Measurements from ENCODE around the gene ARHGEF10L. TPM values are rescaled to one million over a fixed set of nuclear protein-coding genes. Genes with fewer than 3 reads are reported as not detected.

Gene ARHGEF10L
- total RNA-seq, 2 experiments from 2014 or later: not detected

DNA sequence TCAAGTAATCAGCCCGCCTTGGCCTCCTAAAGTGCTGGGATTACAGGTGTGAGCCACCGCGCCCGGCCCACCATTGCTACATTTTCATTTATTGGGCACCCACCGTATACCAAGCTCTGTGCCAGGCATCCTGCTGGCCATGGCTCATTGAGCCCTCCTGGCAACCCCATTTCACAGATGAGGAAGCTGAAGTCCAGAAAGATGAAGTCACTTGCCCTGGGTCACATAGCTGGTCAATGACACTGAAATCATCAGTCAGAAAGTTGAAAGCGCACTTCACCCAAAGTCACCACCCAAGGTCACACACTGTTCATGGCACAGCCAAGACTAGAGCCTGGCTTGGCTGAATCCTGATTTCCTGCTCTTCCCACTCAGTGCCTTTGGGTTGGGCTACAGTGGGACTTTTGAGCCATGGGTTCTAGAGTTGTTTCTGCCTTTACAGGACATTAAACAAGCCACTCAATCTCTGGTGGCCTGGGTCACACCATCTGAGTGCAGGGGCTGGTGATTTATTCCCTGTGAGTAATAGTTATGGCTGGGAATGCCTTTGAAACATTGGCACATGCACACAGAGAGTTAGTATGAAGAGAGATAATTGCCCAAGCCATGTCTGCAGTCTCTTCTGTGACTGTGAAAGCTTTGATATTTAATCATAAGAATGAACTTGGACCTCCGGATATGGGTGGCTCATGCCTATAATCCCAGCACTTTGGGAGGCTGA, 16.0 kb upstream of the ARHGEF10L start:
- POLR2A ChIA-PET: no interaction called here
- Mint-ChIP-seq H3K9me3 (ENCODE audit: low read depth) (no peaks in the 10 kb centered on the region), H3K36me3 (ENCODE audit: low read depth) (no peaks in the 10 kb centered on the region), H3K4me3 (no peak overlapping the region), H3K4me1 (no peaks in the 10 kb centered on the region), H3K27ac (no peak overlapping the region), H3K27me3 (peaks cover 26% of the 10 kb centered on the region)
- ATAC-seq (no peak), DNase-seq (no peak)
- intact Hi-C loops (cut with DNase I, micrococcal nuclease): no loop called here
- CTCF ChIA-PET: no interaction called here

DNA sequence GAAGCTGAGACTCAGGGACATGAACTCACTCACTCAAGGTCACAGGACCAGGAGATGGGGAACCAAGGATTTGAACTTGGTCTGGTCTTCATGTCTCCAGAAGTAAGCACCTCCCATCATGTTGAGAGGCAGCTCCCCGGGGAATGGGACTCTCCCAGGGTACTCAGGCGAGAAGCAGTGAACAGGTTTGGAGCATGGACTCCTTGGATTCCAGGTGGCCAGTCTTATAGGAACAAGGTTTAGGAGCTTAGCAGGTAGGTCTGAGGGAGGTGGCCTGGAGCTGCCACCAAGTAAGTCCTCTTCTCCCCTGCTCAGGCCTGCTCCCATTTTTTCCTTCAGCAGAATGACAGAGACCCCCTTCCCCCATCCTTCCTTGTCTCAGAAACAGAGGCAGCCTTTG, 14.9 kb upstream of the ARHGEF10L start:
- DNase-seq (no peak), ATAC-seq (no peak)
- CTCF ChIA-PET: no interaction called here
- H3K27me3 Mint-ChIP-seq: peaks cover 29% of the 10 kb centered on the region
- no peaks in the 10 kb centered on the region for H3K9me3 Mint-ChIP-seq (ENCODE audit: low read depth)
- no peak overlapping the region for H3K27ac Mint-ChIP-seq
- POLR2A ChIA-PET: no interaction called here
- intact Hi-C loops (cut with DNase I, micrococcal nuclease): no loop called here
- no peaks in the 10 kb centered on the region for H3K36me3 Mint-ChIP-seq (ENCODE audit: low read depth)
- H3K4me1 Mint-ChIP-seq: no peaks in the 10 kb centered on the region
- H3K4me3 Mint-ChIP-seq: no peak overlapping the region

DNA sequence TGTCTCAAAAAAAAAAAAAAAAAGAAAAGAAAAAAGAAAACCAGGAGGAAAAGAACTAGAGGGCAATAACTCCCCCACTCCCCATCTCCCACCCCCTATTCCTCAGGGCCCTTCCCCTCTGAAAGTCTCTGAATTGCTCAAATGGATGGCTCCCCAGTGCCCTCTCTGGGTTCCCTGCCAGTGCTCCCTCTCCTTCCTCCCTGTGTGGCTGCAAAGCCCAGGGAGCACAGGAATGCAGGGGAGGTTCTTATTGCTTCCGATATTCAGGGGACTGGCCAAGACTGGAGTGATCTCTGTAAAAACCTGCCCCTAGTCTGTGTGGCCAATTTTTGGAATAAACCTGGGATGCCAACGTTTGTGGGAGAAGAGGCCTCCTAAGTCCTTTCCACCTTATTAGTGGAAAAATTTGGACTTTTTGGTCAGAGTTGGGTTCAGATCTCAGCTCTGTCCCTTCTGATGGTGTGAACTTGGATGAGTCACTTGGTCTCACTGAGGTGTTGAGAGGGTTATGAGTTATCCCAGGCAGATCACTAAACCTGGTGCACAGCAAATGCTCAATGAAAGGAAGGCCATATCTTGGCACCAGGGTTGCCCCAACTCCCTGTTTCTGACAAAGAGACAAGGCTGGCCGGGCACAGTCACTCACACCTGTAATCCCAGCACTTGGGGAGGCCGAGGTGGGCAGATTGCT, 13.4 kb upstream of the ARHGEF10L start:
- Mint-ChIP-seq H3K9me3 (ENCODE audit: low read depth) (no peaks in the 10 kb centered on the region), H3K27me3 (peaks cover 23% of the 10 kb centered on the region), H3K4me1 (no peaks in the 10 kb centered on the region), H3K4me3 (no peak overlapping the region), H3K36me3 (ENCODE audit: low read depth) (no peaks in the 10 kb centered on the region), H3K27ac (no peak overlapping the region)
- ATAC-seq: no peak
- DNase-seq: no peak
- CTCF ChIA-PET: no interaction called here
- POLR2A ChIA-PET: no interaction called here
- intact Hi-C loops (cut with DNase I, micrococcal nuclease): no loop called here

DNA sequence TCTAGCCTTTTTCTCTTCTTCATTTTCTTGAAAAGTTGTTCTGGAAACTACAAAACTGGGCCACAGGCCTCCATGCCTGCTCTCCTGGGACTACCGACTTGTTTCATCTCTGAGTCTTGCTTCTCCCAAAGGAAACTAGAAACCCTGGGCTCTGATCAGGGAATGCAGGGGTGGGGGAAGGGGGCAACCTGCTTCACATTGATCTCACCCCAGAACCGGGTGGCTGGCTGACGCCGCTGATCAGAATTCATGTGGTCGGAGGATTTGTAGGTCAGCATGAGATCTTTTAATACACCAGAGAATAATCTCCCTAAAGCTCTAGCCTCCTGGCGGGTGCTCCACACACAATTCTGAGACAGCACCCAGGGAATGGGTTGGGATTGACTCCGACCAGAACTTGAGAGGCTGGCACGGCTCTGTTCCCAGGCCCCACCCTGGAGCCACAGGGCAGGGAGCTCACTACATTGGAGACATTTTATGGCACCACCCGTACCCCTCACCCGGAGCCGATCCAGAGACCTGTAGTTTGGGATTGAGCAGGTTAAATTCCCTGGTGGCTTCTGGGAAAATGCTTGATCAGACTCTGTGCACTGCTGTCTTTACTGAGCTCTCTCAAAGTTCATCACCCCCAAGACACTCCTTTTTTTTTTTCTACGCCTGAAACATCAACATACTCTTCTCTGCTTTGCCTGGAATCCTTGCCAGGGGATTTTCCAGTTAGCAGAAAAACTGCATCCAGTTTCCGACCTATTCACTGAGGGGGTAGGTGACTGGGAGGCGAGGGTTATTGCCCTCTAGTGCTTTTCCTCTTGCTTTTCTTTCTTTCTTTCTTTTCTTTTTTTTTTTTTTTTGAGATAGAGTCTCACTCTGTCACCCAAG, 12.2 kb upstream of the ARHGEF10L start:
- DNase-seq: no peak
- Mint-ChIP-seq H3K9me3 (ENCODE audit: low read depth) (no peaks in the 10 kb centered on the region), H3K27me3 (peaks cover 19% of the 10 kb centered on the region), H3K4me1 (no peaks in the 10 kb centered on the region), H3K4me3 (no peak overlapping the region), H3K36me3 (ENCODE audit: low read depth) (no peaks in the 10 kb centered on the region), H3K27ac (no peak overlapping the region)
- POLR2A ChIA-PET: no interaction called here
- intact Hi-C loops (cut with DNase I, micrococcal nuclease): no loop called here
- no peak for ATAC-seq
- CTCF ChIA-PET: no interaction called here

DNA sequence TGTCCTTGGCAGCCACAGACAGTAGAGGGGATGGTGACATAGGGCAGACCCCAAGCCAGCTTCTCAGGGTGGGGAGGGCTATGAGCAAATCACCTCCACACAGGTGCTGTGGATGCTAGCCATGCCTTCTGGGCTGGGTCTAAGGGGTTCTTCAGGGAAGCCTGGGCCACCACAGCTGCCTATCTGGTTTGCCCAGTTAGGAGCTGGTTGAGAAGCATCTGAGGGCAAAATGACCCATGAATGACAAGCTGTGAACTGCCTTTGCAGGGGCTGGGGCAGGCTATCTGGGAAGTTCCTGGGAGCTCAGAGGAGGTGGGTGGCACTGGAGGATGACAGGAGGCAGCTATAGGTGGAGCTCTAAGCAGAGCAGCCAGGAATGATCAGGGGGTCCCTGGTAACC, 10.1 kb upstream of the ARHGEF10L start:
- no peak overlapping the region for H3K4me3 Mint-ChIP-seq
- intact Hi-C loops (cut with DNase I, micrococcal nuclease): no loop called here

DNA sequence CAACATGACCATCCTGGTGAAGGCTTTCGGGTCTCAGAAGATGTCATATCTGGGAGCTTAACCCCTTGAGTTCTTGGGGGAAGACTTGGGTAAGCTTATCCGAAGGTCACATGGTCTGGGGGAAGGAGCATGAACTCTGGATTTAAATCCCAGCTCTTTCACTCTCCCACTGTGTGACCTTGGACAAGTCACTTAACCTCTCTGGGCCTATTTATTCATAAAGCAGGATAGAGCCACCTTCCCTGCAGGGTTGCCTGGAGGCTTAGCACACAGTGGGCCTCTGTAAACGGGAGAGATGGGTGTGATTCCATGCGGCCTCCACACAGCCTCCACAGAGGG, 8.2 kb upstream of the ARHGEF10L start:
- CTCF ChIA-PET: no interaction called here
- intact Hi-C loops (cut with DNase I, micrococcal nuclease): no loop called here
- H3K27ac Mint-ChIP-seq: no peak overlapping the region
- no peak for DNase-seq
- no peaks in the 10 kb centered on the region for H3K9me3 Mint-ChIP-seq (ENCODE audit: low read depth)
- ATAC-seq: no peak
- no peak overlapping the region for H3K4me3 Mint-ChIP-seq
- POLR2A ChIA-PET: no interaction called here
- H3K4me1 Mint-ChIP-seq: no peaks in the 10 kb centered on the region
- H3K36me3 Mint-ChIP-seq (ENCODE audit: low read depth): no peaks in the 10 kb centered on the region
- H3K27me3 Mint-ChIP-seq: peaks cover 6% of the 10 kb centered on the region

More for the DNA sequence above, 10.1 kb upstream of the ARHGEF10L start:
- POLR2A ChIA-PET: no interaction called here
- no peak for ATAC-seq
- no peak overlapping the region for H3K27ac Mint-ChIP-seq
- H3K4me1 Mint-ChIP-seq: no peaks in the 10 kb centered on the region
- no peak for DNase-seq
- CTCF ChIA-PET: no interaction called here
- H3K36me3 Mint-ChIP-seq (ENCODE audit: low read depth): no peaks in the 10 kb centered on the region
- H3K27me3 Mint-ChIP-seq: peaks cover 14% of the 10 kb centered on the region
- H3K9me3 Mint-ChIP-seq (ENCODE audit: low read depth): no peaks in the 10 kb centered on the region

DNA sequence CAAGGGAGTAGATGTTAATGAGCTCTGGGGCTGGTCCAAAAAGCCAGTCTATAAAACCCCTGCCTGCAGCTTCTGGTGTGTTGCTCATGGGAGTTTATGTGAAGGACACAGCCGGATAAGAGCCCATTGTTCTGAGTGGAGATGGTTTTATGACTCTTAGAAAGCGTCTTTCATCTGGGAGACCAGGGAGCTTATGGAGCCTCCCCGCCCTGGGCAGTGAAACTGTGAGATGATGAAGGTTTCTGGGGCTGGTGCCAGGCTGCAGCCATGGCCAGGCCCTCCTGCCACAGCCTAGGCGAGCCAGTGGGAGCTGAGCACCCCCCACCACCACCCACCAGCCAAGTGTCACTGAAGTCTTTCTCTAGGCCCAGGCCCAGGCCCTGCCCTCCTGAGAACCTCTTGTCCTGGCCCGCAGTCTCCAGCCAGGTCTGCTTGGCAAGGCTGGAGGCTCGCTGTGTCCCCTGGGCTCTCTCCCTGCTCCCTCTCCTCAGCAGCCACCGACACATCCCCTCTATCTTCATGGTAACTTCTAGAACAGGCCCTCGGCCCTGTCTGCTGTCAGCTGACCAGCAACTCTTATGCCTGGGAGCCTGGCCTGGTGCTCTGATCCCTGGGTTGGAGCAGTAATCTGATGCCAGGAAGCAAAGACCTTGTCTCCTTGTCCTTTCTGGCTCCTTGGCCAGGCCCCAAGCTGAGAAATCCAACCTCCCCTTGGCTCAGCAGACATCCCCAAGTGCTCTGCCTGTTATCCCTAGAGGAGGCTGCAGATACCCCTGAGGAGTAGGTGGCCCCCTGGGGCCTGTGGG, 7.6 kb upstream of the ARHGEF10L start:
- Mint-ChIP-seq H3K4me3 (no peak overlapping the region), H3K36me3 (ENCODE audit: low read depth) (no peaks in the 10 kb centered on the region), H3K27me3 (peaks cover 10% of the 10 kb centered on the region), H3K27ac (no peak overlapping the region), H3K9me3 (ENCODE audit: low read depth) (no peaks in the 10 kb centered on the region), H3K4me1 (no peaks in the 10 kb centered on the region)
- intact Hi-C loops (cut with DNase I, micrococcal nuclease): no loop called here
- CTCF ChIA-PET: interaction anchor here (0.6 kb wide), 1 partner anchor 14 kb away, joined by 3 read pairs; no protein-coding TSS in a partner anchor
- POLR2A ChIA-PET: interaction anchor here (0.6 kb wide), 1 partner anchor 271 kb away, joined by 3 read pairs; no protein-coding TSS in a partner anchor
- DNase-seq (no peak), ATAC-seq (no peak)

DNA sequence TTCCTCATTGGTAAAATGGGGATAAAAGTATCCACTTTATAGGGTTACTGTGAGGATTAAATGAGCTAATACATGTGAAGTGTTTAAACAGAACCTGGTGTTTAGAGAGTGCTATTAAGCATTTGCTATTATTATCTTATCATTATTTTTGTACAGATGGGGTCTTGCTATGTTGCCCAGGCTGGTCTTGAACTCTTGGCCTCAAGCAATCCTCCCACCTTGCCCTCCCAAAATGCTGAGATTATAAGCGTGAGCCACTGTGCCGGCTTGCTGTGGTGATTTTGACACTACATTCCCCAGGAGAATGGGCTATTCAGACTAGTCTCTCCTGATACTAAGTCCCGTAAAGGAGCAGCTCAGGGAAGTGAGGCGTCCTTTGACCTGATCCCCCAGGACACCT, 6.3 kb upstream of the ARHGEF10L start:
- intact Hi-C loops (cut with DNase I, micrococcal nuclease): loop anchor here in 1 of 2 experiments (1.0 kb wide), 1 partner anchor 25 kb away; no protein-coding TSS in a partner anchor

DNA sequence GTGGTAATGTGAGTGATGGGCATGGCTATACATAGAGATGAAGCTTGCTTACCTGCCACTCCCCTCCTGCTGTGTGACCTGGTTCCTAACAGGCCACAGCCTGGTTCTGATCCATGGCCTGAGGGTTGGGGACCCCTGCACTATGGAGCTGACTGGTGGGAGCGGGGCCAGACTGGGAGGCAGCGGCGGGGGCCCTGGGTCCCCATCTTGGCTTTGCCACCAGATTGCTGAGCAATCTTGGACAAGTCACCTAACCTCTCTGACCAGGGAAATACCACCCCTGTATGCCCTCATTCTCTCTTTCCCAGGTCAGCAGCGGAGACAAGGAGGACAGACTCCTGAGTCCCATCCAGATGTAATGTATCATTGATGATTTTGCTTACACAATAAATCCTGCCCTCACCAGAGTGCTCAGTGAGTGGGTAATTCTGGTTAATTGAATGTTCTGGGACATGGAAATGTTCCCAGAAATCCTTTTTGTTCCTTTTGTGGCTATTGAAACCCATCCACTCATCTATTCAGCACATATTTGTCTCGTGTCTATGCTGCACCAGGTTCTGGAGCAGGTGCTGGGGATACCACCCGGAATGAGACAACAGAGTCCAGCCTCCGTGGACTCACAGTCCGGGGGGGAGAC, 4.1 kb upstream of the ARHGEF10L start:
- DNase-seq (no peak), ATAC-seq (no peak)
- H3K27ac Mint-ChIP-seq: no peak overlapping the region
- H3K9me3 Mint-ChIP-seq (ENCODE audit: low read depth): no peaks in the 10 kb centered on the region
- no peaks in the 10 kb centered on the region for H3K36me3 Mint-ChIP-seq (ENCODE audit: low read depth)
- intact Hi-C loops (cut with DNase I, micrococcal nuclease): no loop called here
- ChIA-PET POLR2A (no interaction called here), CTCF (interaction anchor here (0.6 kb wide), 1 partner anchor 426 kb away, joined by 3 read pairs; no protein-coding TSS in a partner anchor)
- H3K4me3 Mint-ChIP-seq: no peak overlapping the region
- H3K27me3 Mint-ChIP-seq: peaks cover 23% of the 10 kb centered on the region
- H3K4me1 Mint-ChIP-seq: peaks cover 4% of the 10 kb centered on the region

More for the DNA sequence above, 6.3 kb upstream of the ARHGEF10L start:
- H3K9me3 Mint-ChIP-seq (ENCODE audit: low read depth): no peaks in the 10 kb centered on the region
- peaks cover 15% of the 10 kb centered on the region for H3K27me3 Mint-ChIP-seq
- no peak overlapping the region for H3K27ac Mint-ChIP-seq
- ChIA-PET POLR2A (no interaction called here), CTCF (no interaction called here)
- H3K36me3 Mint-ChIP-seq (ENCODE audit: low read depth): no peaks in the 10 kb centered on the region
- ATAC-seq: no peak
- H3K4me1 Mint-ChIP-seq: no peaks in the 10 kb centered on the region
- DNase-seq: no peak
- no peak overlapping the region for H3K4me3 Mint-ChIP-seq

DNA sequence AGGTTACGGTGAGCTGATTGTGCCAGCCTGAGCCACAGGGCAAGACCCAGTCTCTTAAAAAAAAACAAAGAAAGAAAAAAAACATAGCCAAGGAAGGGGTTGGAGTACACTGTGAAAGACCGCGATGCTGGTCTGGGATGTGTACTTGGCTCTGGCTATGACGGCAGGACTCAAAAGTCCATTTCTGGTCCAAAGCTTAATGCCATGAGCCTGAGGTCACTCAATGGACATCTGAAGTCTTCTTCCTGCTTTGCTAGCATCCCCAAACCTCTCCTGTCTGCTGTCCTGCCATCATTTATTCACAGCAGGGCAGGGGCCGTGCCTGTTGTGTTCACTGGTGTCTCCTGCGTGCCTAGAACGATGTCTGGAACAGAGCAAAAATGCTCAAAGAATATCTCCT, 1.5 kb upstream of the ARHGEF10L start:
- DNase-seq (no peak), ATAC-seq (no peak)
- intact Hi-C loops (cut with DNase I, micrococcal nuclease): no loop called here
- no peak overlapping the region for H3K4me3 Mint-ChIP-seq
- peaks cover 33% of the 10 kb centered on the region for H3K27me3 Mint-ChIP-seq
- H3K9me3 Mint-ChIP-seq (ENCODE audit: low read depth): no peaks in the 10 kb centered on the region
- H3K36me3 Mint-ChIP-seq (ENCODE audit: low read depth): no peaks in the 10 kb centered on the region
- no peak overlapping the region for H3K27ac Mint-ChIP-seq
- ChIA-PET CTCF (no interaction called here), POLR2A (no interaction called here)
- H3K4me1 Mint-ChIP-seq: peaks cover 4% of the 10 kb centered on the region
